ENCODE data around the gene ESYT1. TPM values are rescaled to one million over a fixed set of nuclear protein-coding genes. Genes with fewer than 3 reads are reported as not detected.

The ESYT1 gene
- total RNA-seq, 1 experiment from 2014 or later: 111 TPM

DNA sequence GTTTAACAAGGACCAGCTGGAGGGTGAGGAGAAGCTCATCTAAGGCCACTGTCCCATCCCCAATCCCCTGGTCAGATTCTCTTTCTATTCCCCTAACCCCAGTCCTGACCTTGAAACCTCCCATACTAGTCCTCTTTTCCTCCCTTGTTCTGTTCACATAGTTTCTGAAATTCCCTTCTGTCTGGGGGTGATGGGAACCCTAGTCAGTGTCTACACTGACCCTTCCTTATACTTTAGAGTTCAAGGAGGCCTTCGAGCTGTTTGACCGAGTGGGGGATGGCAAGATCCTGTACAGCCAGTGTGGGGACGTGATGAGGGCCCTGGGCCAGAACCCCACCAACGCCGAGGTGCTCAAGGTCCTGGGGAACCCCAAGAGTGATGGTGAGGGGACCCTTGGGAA is 26.8 kb downstream of the ESYT1 start:
- no peak for DNase-seq
- peaks cover 28 to 36% (median 34%) of the 10 kb centered on the region in 3 experiments for H3K36me3 Mint-ChIP-seq (ENCODE audit: insufficient read depth in 1 of 3, low read depth in 3 of 3)
- peaks cover 25% of the 10 kb centered on the region for H3K23me2 ChIP-seq (ENCODE audit: insufficient read length, low read depth, low read length, poor library complexity, severe bottlenecking)
- H3K27me3 Mint-ChIP-seq (ENCODE audit: low read depth): peaks cover 4% of the 10 kb centered on the region; the same call in 1 of the 2 replicates
- peaks cover 2% of the 10 kb centered on the region; the same call in 1 of the 2 replicates for H3K4me1 ChIP-seq (ENCODE audit: insufficient read depth, low read length)
- no peak overlapping the region for H3K27ac ChIP-seq (ENCODE audit: insufficient read length, low read depth, low read length)
- H2AK5ac ChIP-seq (ENCODE audit: insufficient read length, low read length): no peak overlapping the region
- TF ChIP-seq, protein P1, sequence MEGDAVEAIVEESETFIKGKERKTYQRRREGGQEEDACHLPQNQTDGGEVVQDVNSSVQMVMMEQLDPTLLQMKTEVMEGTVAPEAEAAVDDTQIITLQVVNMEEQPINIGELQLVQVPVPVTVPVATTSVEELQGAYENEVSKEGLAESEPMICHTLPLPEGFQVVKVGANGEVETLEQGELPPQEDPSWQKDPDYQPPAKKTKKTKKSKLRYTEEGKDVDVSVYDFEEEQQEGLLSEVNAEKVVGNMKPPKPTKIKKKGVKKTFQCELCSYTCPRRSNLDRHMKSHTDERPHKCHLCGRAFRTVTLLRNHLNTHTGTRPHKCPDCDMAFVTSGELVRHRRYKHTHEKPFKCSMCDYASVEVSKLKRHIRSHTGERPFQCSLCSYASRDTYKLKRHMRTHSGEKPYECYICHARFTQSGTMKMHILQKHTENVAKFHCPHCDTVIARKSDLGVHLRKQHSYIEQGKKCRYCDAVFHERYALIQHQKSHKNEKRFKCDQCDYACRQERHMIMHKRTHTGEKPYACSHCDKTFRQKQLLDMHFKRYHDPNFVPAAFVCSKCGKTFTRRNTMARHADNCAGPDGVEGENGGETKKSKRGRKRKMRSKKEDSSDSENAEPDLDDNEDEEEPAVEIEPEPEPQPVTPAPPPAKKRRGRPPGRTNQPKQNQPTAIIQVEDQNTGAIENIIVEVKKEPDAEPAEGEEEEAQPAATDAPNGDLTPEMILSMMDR (conservative IDR thresholded peaks at IDR 0.05): no peak
- no peak overlapping the region for H3K18ac ChIP-seq (ENCODE audit: insufficient read length, low read depth, low read length)
- no peak overlapping the region for H3K9ac ChIP-seq (ENCODE audit: extremely low read depth, insufficient read length, low read length)
- H2BK5ac ChIP-seq (ENCODE audit: insufficient read length, low read length): no peak overlapping the region
- H3T11ph ChIP-seq (ENCODE audit: low read length): no peak overlapping the region
- no peak overlapping the region for H4K8ac ChIP-seq (replicated peaks; ENCODE audit: insufficient read length, low read depth, low read length)
- H3K79me2 ChIP-seq (ENCODE audit: insufficient read depth, low read length): peaks cover 3% of the 10 kb centered on the region; the same call in 1 of the 2 replicates
- no peak overlapping the region for H2BK120ac ChIP-seq (ENCODE audit: low read depth, low read length, poor library complexity, severe bottlenecking)
- no peak overlapping the region for H3K4ac ChIP-seq (ENCODE audit: low read depth, low read length)
- H2BK20ac ChIP-seq (ENCODE audit: low read depth, low read length, poor library complexity, severe bottlenecking): no peak overlapping the region
- H3K23ac ChIP-seq (ENCODE audit: insufficient read length, low read depth, low read length): no peak overlapping the region
- H2BK12ac ChIP-seq (ENCODE audit: insufficient read length, low read depth, low read length): no peak overlapping the region
- no peak overlapping the region for H3K14ac ChIP-seq (ENCODE audit: insufficient read depth, low read length)
- no peak overlapping the region for H2AFZ ChIP-seq (ENCODE audit: low read length)
- H3K56ac ChIP-seq (ENCODE audit: insufficient read length, low read depth, low read length): no peak overlapping the region
- peak overlapping the region; percentile 12 to 27; a peak in 1 of 5 replicates for H3K4me3 Mint-ChIP-seq
- no CpG with 5 or more reads among the region's 5 CpGs for WGBS (ENCODE audit: extremely low coverage, insufficient read length, low lambda C conversion rate)
- H2BK15ac ChIP-seq (ENCODE audit: low read depth, low read length): no peak overlapping the region
- H3K27ac Mint-ChIP-seq: peak overlapping the region in 1 of 3 experiments; percentile 30; a peak in 1 of 7 replicates
- no peaks in the 10 kb centered on the region for H3K27me3 ChIP-seq (ENCODE audit: insufficient read depth, low read length)
- H3K4me2 ChIP-seq (ENCODE audit: insufficient read depth, insufficient read length, low read length): no peak overlapping the region
- H3K4me1 Mint-ChIP-seq: peaks cover 34 to 45% of the 10 kb centered on the region in 2 experiments
- H3K9me3 Mint-ChIP-seq: peaks cover 0 to 4% of the 10 kb centered on the region in 2 experiments; a peak in 3 of 5 replicates
- H4K91ac ChIP-seq (ENCODE audit: insufficient read length, low read depth, low read length): no peak overlapping the region
- no peak overlapping the region for H4K5ac ChIP-seq (ENCODE audit: insufficient read length, low read depth, low read length)
- H3K9me3 ChIP-seq (ENCODE audit: control insufficient read depth, low read depth, low read length): no peaks in the 10 kb centered on the region
- no peaks in the 10 kb centered on the region for H4K20me1 ChIP-seq (ENCODE audit: control insufficient read depth, insufficient read depth, insufficient read length)
- peaks cover 1% of the 10 kb centered on the region for H3K79me1 ChIP-seq (ENCODE audit: insufficient read depth, low read depth, low read length, poor library complexity, severe bottlenecking)
